ENCODE data around the gene KCNK1.

GRCh38 chr1:233584931-233585330, 29.0 kb upstream of the KCNK1 start:
- no peak for TF ChIP-seq CTCF (IDR thresholded peaks at IDR 0.05)
- no peak for TF ChIP-seq POLR2A (IDR thresholded peaks at IDR 0.05)

Data from testis (tissue), 2 donors.